Karpas-422 (cell line): Measurements from ENCODE around the gene SCYL2. TPM values are rescaled to one million over a fixed set of nuclear protein-coding genes. Genes with fewer than 3 reads are reported as not detected.

Experiments
- DNase-seq: peaks from one replicate; pipeline ENCODE4 v3.0.0-alpha.2; 2015
- H2AFZ ChIP-seq: fragments of 200-600 bp; sonication (generic); 2 replicates; pipeline ENCODE4 v1.6.1; 2014; ENCODE audit warnings: antibody characterized with exemption, low read length, mixed read lengths
- H3K27ac ChIP-seq: fragments of 200-600 bp; sonication (generic); 2 replicates; pipeline ENCODE4 v1.5.1; 2014; ENCODE audit warnings: mild to moderate bottlenecking, low read length, moderate library complexity
- H3K27me3 ChIP-seq: fragments of 200-600 bp; sonication (generic); 2 replicates; pipeline ENCODE4 v1.6.1; 2014; ENCODE audit warnings: low read length, mixed read lengths
- H3K36me3 ChIP-seq: fragments of 200-600 bp; sonication (generic); 2 replicates; pipeline ENCODE4 v1.6.1; 2014; ENCODE audit warnings: low read length, mixed read lengths; ENCODE audit not compliant: insufficient read depth
- H3K4me1 ChIP-seq: fragments of 200-600 bp; sonication (generic); 2 replicates; pipeline ENCODE4 v1.6.1; 2014; ENCODE audit warnings: mild to moderate bottlenecking, low read length, mixed read lengths
- H3K4me2 ChIP-seq: fragments of 200-600 bp; sonication (generic); 2 replicates; pipeline ENCODE4 v1.6.1; 2014; ENCODE audit warnings: low read length, low read depth, mild to moderate bottlenecking; ENCODE audit not compliant: poor library complexity, severe bottlenecking
- H3K4me3 ChIP-seq: fragments of 200-600 bp; sonication (generic); 2 replicates; pipeline ENCODE4 v1.5.1; 2014; ENCODE audit warnings: mild to moderate bottlenecking, antibody characterized with exemption, low read length, mixed read lengths
- H3K79me2 ChIP-seq: fragments of 200-600 bp; sonication (generic); 2 replicates; pipeline ENCODE4 v1.6.1; 2014; ENCODE audit warnings: mild to moderate bottlenecking, low read length, mixed read lengths
- H3K9ac ChIP-seq: fragments of 200-600 bp; sonication (generic); 2 replicates; pipeline ENCODE4 v1.6.0; 2014; ENCODE audit warnings: low read length
- H3K9me2 ChIP-seq: fragments of 200-600 bp; sonication (generic), shearing (Covaris generic); replicated peaks from 2 replicates; pipeline ENCODE4 v1.6.0; 2014; ENCODE audit warnings: mild to moderate bottlenecking, low read length, moderate library complexity; ENCODE audit not compliant: insufficient read depth
- H3K9me3 ChIP-seq: fragments of 300-700, 200-600 bp; sonication (generic); 2 replicates; pipeline ENCODE4 v1.6.1; 2014; ENCODE audit warnings: low read length, mixed read lengths
- H4K20me1 ChIP-seq: fragments of 200-600 bp; sonication (generic); 2 replicates; pipeline ENCODE4 v1.6.1; 2014; ENCODE audit warnings: mild to moderate bottlenecking, antibody characterized with exemption, low read length, low read depth; ENCODE audit not compliant: insufficient read depth
- total RNA-seq: library from RNA; depleted of rRNA; stranded (reverse); fragments of >200 nt; shearing (Covaris generic); gene quantifications from 2 replicates; pipeline ENCODE4 v1.2.3, GENCODE V29; 2014; ENCODE audit warnings: low replicate concordance

The SCYL2 gene
- total RNA-seq, 1 experiment from 2014 or later = 96.2 TPM

DNA sequence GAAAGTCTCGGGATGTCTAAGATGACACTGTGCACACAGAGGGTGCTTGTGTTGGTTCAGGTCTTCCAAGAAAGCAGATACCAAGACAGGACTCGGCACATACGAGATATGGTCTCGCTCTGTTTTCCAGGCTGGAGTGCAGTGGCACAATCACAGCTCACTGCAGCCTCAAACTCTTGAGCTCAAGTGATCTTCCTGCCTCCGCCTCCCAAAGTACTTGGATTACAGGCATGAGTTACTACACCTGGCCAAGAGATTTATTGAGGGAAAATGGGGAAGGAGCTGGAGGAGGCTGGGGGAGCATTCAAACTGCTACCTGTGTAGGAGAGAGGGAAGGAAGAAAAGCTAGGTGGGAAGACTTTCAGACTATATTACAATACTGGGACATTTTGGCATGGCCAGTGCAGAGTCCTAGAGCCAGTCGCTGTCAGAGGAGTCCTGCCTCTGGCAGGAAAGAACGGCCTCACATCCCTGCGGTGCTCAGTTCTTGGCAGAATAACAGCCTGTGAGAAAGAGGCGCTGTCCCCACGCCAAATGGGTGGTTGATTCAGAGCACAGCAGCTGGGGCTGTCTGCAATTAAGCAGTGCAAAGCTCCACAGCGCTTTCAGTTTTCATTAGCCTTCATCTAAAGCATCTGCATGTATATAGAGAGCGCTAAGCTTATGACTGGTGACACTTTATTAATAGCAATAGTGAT lies 108.2 kb downstream of the SCYL2 start:
- Histone ChIP-seq H2AFZ (no peak overlapping the region), H3K27me3 (no peaks in the 10 kb centered on the region), H3K27ac (no peak overlapping the region), H3K9me3 (no peaks in the 10 kb centered on the region), H3K9me2 (no peaks in the 10 kb centered on the region), H3K9ac (no peak overlapping the region), H3K4me3 (no peak overlapping the region), H3K4me2 (no peak overlapping the region), H3K4me1 (no peaks in the 10 kb centered on the region), H3K36me3 (no peaks in the 10 kb centered on the region), H4K20me1 (no peaks in the 10 kb centered on the region), H3K79me2 (no peaks in the 10 kb centered on the region)
- no peak for DNase-seq

DNA sequence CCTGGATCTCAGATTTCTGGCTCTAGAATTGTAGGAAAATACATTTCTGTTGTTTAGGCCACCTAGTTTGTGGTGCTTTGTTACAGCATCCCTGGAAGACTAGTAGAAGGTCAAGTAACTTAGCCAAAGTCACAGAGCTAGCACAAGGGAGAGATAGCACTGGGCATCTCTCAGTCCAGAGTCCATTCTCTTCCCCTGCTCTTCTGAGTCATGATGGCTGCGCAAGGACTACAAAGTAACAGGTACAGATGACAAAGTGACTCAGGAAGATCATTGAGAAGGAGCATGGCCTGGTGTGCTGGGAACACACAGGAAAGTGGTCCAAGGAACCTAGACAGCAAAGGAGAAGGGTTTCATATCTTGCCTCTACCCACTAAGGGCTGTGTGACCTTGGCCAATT lies 109.2 kb downstream of the SCYL2 start:
- Histone ChIP-seq H3K36me3 (no peaks in the 10 kb centered on the region), H4K20me1 (no peaks in the 10 kb centered on the region), H3K9ac (no peak overlapping the region), H3K9me2 (no peaks in the 10 kb centered on the region), H3K27ac (no peak overlapping the region), H3K4me1 (no peaks in the 10 kb centered on the region), H3K9me3 (no peaks in the 10 kb centered on the region), H3K4me2 (no peak overlapping the region), H3K4me3 (no peak overlapping the region), H2AFZ (no peak overlapping the region), H3K79me2 (no peaks in the 10 kb centered on the region), H3K27me3 (no peaks in the 10 kb centered on the region)
- DNase-seq = no peak

DNA sequence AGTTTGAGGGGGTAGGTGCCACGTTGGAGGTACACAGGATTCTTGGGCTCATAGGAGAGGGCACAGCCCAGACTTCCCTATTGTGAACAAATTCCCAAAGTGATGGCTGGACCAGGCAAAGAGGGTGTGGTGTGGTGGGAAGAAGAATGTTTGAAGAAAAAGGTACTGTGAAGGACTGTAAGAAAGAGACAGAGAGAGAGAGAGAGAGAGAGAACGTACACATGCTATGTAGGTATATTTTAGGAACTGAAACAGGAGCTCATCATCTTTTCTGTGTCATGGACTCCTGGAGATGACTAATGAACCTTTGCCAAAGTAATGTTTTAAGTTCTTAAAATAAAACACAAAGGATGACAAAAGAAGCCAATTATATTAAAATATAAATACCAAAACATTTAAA lies 114.4 kb downstream of the SCYL2 start:
- no peak overlapping the region for H3K4me3 ChIP-seq
- H3K27me3 ChIP-seq = no peaks in the 10 kb centered on the region
- DNase-seq = no peak
- no peaks in the 10 kb centered on the region for H3K9me3 ChIP-seq
- H3K9me2 ChIP-seq = no peaks in the 10 kb centered on the region
- no peaks in the 10 kb centered on the region for H3K4me1 ChIP-seq
- no peak overlapping the region for H3K4me2 ChIP-seq
- no peak overlapping the region for H2AFZ ChIP-seq
- no peaks in the 10 kb centered on the region for H4K20me1 ChIP-seq
- H3K9ac ChIP-seq = no peak overlapping the region
- no peaks in the 10 kb centered on the region for H3K36me3 ChIP-seq
- H3K79me2 ChIP-seq = no peaks in the 10 kb centered on the region
- no peak overlapping the region for H3K27ac ChIP-seq

DNA sequence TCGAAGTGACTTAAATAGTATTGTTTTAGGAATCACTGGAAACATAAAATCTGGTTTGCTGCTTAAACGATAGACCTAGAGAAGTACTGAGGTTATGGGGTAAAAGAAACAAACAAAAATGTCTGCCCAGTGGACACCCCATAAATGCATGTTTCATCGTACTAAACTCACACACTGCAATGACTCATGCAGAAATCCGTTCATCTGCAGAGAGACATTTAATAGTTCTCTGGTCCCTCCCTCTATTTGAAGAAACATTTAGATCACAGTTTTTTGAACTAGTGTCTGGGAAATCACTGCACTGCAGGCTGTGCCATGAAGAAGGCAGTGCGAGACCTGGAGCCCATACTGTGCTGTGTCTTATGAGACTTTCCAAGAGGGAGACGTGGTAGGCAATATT lies 115.4 kb downstream of the SCYL2 start:
- no peaks in the 10 kb centered on the region for H3K9me3 ChIP-seq
- no peak overlapping the region for H2AFZ ChIP-seq
- no peak overlapping the region for H3K27ac ChIP-seq
- no peak overlapping the region for H3K4me3 ChIP-seq
- H4K20me1 ChIP-seq = no peaks in the 10 kb centered on the region
- no peak for DNase-seq
- no peaks in the 10 kb centered on the region for H3K36me3 ChIP-seq
- H3K4me2 ChIP-seq = no peak overlapping the region
- no peaks in the 10 kb centered on the region for H3K79me2 ChIP-seq
- H3K4me1 ChIP-seq = no peaks in the 10 kb centered on the region
- H3K9ac ChIP-seq = no peak overlapping the region
- no peaks in the 10 kb centered on the region for H3K9me2 ChIP-seq
- no peaks in the 10 kb centered on the region for H3K27me3 ChIP-seq

DNA sequence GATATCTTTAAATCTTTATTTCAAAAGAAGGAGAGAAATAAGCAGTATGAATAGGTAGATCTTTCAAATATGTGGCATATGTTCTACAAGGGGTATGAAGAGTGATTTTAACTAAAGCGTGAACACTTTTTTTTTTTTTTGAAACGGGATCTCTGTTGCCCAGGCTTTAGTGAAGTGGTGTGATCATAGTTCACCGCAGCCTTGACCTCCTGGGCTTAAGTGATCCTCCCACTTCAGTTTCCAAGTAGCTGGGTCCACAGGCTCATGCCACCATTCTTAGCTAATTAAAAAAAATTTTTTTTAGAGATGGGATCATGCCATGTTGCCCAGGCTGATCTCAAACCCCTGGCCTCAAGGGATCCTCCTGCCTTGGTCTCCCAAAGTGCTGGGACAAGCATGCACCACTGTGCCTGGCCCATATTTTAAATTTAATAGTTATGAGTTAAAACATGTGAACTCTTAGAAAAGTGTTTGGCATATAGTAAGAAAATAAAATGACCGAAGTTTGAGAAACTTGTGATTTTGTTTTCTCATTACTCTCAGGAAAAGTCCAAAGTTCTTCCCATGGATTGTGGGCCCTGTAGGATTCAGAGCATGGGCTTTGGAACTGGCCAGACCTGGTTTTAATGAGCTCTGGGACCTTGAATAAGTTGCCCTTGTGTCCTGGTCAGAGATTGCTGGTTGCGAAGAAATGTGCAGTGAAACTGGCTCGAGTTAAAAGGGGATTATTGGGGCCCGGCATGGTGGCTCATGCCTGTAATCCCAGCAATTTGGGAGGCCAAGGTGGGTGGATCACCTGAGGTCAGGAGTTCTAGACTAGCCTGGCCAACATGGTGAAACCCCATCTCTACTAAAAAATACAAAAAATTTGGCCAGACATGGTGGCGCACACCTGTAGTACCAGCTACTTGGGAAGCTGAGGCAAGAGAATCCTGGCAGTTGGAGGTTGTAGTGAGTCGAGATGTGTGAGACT lies 116.9 kb downstream of the SCYL2 start:
- H3K27ac ChIP-seq = no peak overlapping the region
- no peak for DNase-seq
- no peaks in the 10 kb centered on the region for H3K79me2 ChIP-seq
- no peaks in the 10 kb centered on the region for H3K4me1 ChIP-seq
- no peaks in the 10 kb centered on the region for H3K9me2 ChIP-seq
- H4K20me1 ChIP-seq = no peaks in the 10 kb centered on the region
- no peak overlapping the region for H3K4me2 ChIP-seq
- no peaks in the 10 kb centered on the region for H3K9me3 ChIP-seq
- H2AFZ ChIP-seq = no peak overlapping the region
- no peaks in the 10 kb centered on the region for H3K36me3 ChIP-seq
- H3K27me3 ChIP-seq = no peaks in the 10 kb centered on the region
- H3K4me3 ChIP-seq = no peak overlapping the region
- no peak overlapping the region for H3K9ac ChIP-seq

DNA sequence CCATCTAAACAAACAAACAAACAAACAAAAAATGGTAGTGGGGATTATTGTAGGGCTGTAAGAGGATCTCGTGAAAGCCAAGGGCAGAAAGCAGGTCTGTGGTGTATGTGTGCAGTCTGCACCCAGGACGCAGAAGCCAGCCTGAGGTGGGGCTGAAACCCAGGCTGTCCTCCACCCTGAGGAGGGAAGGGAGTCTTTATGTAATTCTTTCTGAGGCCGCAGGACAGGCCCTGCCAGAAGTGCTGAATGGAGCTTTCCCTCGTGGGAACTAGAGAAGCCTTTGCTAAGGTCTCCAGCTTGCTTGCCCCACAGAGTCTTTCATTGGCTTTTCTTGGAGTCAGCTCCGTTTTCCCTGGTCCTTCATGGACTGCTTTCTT lies 117.6 kb downstream of the SCYL2 start:
- Histone ChIP-seq H3K4me1 (no peaks in the 10 kb centered on the region), H4K20me1 (no peaks in the 10 kb centered on the region), H3K9ac (no peak overlapping the region), H3K79me2 (no peaks in the 10 kb centered on the region), H3K9me2 (no peaks in the 10 kb centered on the region), H3K27me3 (no peaks in the 10 kb centered on the region), H3K27ac (no peak overlapping the region), H3K9me3 (no peaks in the 10 kb centered on the region), H3K4me3 (no peak overlapping the region), H3K4me2 (no peak overlapping the region), H3K36me3 (no peaks in the 10 kb centered on the region), H2AFZ (no peak overlapping the region)
- DNase-seq = no peak

DNA sequence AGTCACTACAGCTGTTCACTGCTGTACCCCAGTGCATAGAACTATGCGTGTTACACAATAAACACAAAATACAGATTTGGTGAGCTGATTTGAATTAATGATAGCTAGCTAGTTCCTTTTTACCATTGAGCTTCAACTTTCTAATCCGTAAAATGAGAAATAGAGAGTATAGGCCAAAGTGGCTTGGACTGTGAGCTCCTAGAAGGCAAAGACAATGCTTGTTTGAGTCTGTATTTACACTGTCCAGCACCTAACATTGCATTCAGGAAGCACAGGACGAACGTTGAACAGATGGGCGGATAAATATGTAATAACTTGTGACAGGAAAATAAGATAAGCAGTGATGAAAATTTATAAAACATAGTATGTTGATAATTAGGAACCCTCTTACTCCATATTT lies 121.4 kb downstream of the SCYL2 start:
- no peak overlapping the region for H3K27ac ChIP-seq
- no peaks in the 10 kb centered on the region for H3K9me3 ChIP-seq
- DNase-seq = no peak
- H3K4me2 ChIP-seq = no peak overlapping the region
- H2AFZ ChIP-seq = no peak overlapping the region
- no peak overlapping the region for H3K9ac ChIP-seq
- no peaks in the 10 kb centered on the region for H4K20me1 ChIP-seq
- no peaks in the 10 kb centered on the region for H3K9me2 ChIP-seq
- no peaks in the 10 kb centered on the region for H3K4me1 ChIP-seq
- no peak overlapping the region for H3K4me3 ChIP-seq
- no peaks in the 10 kb centered on the region for H3K79me2 ChIP-seq
- no peaks in the 10 kb centered on the region for H3K27me3 ChIP-seq
- no peaks in the 10 kb centered on the region for H3K36me3 ChIP-seq
